LHCN-M2 (cell line): ENCODE measurements around the gene CR1. TPM values are rescaled to one million over a fixed set of nuclear protein-coding genes. Genes with fewer than 3 reads are reported as not detected.
A peak's percentile ranks its signal among the peaks of the same experiment; 100 is the strongest.
"Not testable (repeated sequence)": the region's sequence is repeated elsewhere in the genome, so short reads cannot be mapped to it uniquely, and the experiment has no call there.

Source experiments
- DNase-seq: peaks from one replicate; pipeline ENCODE4 v3.0.0-alpha.2; 2012; ENCODE audit warnings: low read depth
- total RNA-seq: library from RNA; depleted of rRNA; stranded (reverse); fragments of >200 nt; gene quantifications from 2 replicates; pipeline ENCODE4 v1.2.3, GENCODE V29; 2014; rRNA removed

The CR1 gene
- total RNA-seq, 1 experiment from 2014 or later: not detected

DNA sequence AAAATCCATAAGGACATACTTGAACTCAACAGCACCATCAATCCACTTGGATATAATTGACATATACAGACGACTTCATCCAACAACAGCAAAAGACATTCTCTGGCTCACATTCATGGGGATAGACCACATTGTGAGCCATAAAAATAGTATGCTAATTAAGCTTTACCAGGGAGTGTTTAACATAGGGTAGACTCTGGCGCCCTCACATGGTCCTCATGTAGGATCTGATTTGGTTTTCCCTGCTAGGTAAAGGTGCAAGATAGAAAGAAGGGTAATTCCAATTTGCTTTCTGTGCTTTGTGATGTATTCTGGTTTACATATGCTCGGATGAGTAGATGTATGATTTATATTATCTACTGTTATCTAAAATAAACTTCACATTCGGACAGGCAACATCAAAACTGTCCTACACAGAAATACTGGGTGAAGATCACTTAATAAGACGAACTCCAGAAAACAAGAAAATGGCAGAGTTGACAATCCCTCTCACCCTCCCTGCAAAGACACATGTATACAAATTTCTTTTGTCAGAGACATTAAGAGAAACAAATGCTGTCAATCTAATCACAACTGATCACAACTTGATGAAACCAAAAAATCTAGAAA, 176.7 kb downstream of the CR1 start:
- DNase-seq: peak; percentile 39

DNA sequence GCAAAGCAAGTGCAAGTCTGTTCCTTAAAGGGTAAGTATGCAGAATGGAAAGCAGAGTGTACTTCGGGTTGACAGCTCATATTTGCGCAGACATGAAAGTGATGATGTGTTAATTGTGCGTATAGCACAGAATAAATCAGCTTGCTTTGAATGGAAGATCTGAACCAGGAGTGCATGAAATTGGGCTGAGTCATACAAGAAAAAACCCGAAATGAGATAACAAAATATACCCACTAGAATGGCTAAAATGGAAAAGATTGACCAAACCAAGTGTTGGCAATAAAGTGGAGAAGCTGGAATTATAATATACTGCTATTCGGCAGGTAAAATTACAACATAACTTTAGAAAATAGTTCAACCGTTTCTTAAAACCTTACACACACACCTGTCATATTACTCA, 177.4 kb downstream of the CR1 start:
- no peak for DNase-seq

DNA sequence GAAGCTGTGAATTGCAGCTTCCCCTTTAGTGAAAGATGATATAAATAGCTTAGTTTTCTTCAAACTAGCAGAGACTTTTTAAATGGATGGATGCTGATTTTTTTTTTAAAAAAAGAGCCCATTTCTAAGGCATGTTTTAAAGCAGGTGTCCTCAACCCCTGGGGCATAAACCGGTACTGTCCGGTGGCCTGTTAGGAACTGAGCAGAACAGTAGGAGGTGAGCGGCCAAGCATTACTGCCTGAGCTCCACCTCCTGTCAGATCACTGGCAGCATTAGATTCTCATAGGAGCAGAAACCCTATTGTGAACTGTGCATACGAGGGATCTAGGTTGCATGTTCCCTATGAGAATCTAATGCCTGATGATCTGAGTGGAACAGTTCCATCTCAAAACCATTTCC, 180.2 kb downstream of the CR1 start:
- DNase-seq: no peak

DNA sequence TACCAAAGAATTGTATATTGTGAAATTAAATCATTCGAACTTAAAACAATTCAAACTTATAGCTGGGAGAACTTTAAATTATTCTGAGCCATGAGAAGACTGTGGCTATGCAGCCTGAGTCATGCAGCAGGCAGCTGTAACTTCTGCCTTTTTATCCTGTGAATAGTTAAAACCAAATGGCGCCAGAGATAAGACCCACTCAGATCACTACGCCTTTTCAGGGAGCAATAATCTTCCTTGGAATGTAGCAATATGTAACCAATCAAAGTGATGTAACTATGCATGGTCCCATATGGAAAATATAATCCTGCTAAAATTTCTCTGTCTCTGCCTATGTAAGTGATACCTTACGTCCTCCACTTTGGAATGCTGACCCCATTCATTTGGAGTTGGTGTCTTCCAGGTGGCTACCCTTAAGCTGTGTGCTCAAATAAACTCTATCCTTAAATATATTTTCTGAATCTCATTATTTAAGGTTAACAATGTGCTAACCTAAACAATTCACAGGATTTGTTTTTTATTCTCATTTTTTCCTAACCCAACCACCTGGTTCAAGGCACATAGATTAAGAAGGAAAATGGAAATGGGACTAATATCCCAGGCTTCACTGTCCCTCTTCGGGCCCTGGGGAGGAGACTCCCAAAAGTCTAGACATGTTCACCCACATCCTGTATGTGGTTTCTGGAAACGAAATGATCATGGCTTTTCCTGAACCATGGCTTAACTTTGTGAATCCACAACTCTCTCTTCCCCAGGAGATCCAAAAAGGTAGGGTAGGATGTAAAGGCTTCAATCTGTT, 184.8 kb downstream of the CR1 start:
- DNase-seq: peak; percentile 43

DNA sequence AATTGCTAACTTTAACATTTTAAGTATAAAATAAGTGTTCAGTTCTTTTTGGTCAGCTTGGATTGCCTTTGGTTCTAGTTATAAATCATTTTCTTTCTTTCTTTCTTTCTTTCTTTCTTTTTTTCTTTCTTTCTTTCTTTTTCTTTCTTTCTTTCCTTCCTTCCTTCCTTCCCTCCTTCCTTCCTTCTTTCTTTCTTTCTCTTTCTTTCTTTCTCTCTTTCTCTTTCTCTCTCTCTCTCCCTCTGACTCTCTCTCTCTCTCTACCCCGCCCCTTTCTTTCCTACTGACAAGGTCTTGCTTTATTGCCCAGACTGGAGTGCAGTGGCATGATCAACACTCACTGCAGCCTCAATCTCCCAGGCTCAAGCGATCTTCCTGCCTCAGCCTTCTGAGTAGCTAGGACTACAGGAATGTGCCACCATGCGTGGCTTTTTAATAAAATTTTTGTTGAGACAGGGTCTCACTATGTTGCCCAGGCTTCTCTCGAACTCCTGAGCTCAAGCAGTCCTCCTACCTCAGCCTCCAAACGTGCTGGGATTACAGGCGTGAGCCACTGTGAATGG, 187.0 kb downstream of the CR1 start:
- not testable (repeated sequence) for DNase-seq

DNA sequence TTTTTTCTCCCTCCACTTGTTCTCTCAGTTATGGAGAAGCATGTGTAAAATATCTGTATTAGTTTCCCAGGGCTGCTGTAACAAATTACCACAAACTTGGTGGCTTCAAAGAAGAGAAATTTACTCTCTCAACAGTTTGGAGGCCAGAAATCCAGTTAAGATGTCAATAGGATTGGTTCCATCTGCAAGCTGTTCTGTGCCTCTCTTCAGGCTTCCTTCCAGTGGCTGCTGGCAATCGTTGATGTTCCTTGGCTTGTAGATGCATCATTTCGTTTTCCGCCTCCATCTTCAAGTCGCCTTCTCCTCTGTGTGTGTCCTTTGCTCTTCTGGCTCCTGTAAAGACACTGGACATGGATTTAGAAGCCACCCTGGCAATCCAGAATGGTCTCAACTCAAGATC, 194.6 kb downstream of the CR1 start:
- DNase-seq: not testable (repeated sequence)

DNA sequence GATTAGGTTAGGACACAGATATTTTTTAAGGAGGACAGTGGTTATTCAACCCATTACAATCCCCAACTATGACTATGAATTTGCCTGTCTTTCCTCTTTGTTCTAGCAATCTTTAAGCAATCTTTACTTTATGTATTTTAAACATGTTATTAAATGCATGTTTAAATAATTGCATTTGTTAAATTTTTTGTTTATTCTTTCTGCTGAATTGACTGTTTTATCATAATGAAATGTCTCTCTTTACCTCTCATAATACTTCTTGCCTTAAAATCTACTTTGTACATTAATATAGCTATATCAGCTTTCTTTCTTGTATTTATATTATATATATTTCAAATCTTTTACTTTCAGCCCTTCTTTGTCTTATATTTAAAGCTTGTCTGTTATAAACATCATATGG, 195.1 kb downstream of the CR1 start:
- DNase-seq: no peak

Other genes starting within 250 kb of the CR1 start
- 22.9 and 23.8 TPM in 2 replicates for gene CD55, start 174.5 kb upstream of the CR1 start, total RNA-seq
- not detected in 2 replicates for gene CR2, start 41.8 kb upstream of the CR1 start, total RNA-seq
- gene CR1L, start 149.0 kb downstream of the CR1 start, total RNA-seq: not detected in 2 replicates